HG03066 (cell line): ENCODE data around the gene MAP2K3.
"Not testable (repeated sequence)": the region's sequence is repeated elsewhere in the genome, so short reads cannot be mapped to it uniquely, and the experiment has no call there.

ENCODE experiments used
- ATAC-seq: cut with Tn5 transposase; IDR thresholded peaks from one replicate; pipeline ENCODE4 v1.9.1; 2021; ENCODE audit warnings: low read depth; ENCODE audit not compliant: unreplicated experiment

The MAP2K3 gene

GRCh38 chr17:21296097-21297025, 11.8 kb downstream of the MAP2K3 start:
- ATAC-seq, result no peak

- no peak for ATAC-seq
Observed at GRCh38 chr17:21297026-21297520, 12.6 kb downstream of the MAP2K3 start.

- ATAC-seq, result no peak
Observed at GRCh38 chr17:21297597-21297996, 13.1 kb downstream of the MAP2K3 start.

- no peak for ATAC-seq
Observed at GRCh38 chr17:21298056-21298982, 13.8 kb downstream of the MAP2K3 start.

- no peak for ATAC-seq
Observed at GRCh38 chr17:21298983-21299519, 14.5 kb downstream of the MAP2K3 start.

- ATAC-seq, result no peak
Observed at GRCh38 chr17:21299981-21300600, 15.6 kb downstream of the MAP2K3 start.

- ATAC-seq, result no peak
Observed at GRCh38 chr17:21300601-21301571, 16.4 kb downstream of the MAP2K3 start.

- ATAC-seq, result no peak
Observed at GRCh38 chr17:21301593-21302550, 17.4 kb downstream of the MAP2K3 start.

- ATAC-seq, result no peak
Observed at GRCh38 chr17:21302711-21303425, 18.4 kb downstream of the MAP2K3 start.

- ATAC-seq, result no peak
Observed at GRCh38 chr17:21303441-21304065, 19.0 kb downstream of the MAP2K3 start.

GRCh38 chr17:21304091-21304490, 19.6 kb downstream of the MAP2K3 start:
- no peak for ATAC-seq

GRCh38 chr17:21304551-21305151, 20.1 kb downstream of the MAP2K3 start:
- ATAC-seq, result not testable (repeated sequence)

- not testable (repeated sequence) for ATAC-seq
Observed at GRCh38 chr17:21305431-21306180, 21.1 kb downstream of the MAP2K3 start.

GRCh38 chr17:21306611-21307272, 22.2 kb downstream of the MAP2K3 start:
- ATAC-seq, result not testable (repeated sequence)

GRCh38 chr17:21307273-21307625, 22.7 kb downstream of the MAP2K3 start:
- not testable (repeated sequence) for ATAC-seq
